ENCODE measurements around the gene ODR4.
A peak's percentile ranks its signal among the peaks of the same experiment; 100 is the strongest.
"Not testable (repeated sequence)": the region's sequence is repeated elsewhere in the genome, so short reads cannot be mapped to it uniquely, and the experiment has no call there.

ODR4 gene

GRCh38 chr1:186375152-186375928 lies at the start of gene ODR4, which contains the start of gene TPR:
TSS of gene ODR4 (plus strand) at chr1:186375838. CDS start at chr1:186379786, 3,948 bp downstream.
TSS of gene TPR (minus strand) at chr1:186375253. CDS start at chr1:186375028, 225 bp downstream.
- DNase-seq (ENCODE audit: low spot score), result peak; percentile 95

- no peak for DNase-seq (ENCODE audit: low spot score)
Observed at GRCh38 chr1:186326009-186326408, 49.6 kb upstream of the ODR4 start.

- DNase-seq (ENCODE audit: low spot score), result no peak
Observed at GRCh38 chr1:186327331-186327730, 48.3 kb upstream of the ODR4 start.

- no peak for DNase-seq (ENCODE audit: low spot score)
Observed at GRCh38 chr1:186330758-186331157, 44.9 kb upstream of the ODR4 start.

GRCh38 chr1:186337554-186337953 lies 38.1 kb upstream of the ODR4 start:
- DNase-seq (ENCODE audit: low spot score), result no peak

GRCh38 chr1:186340772-186341171 lies 34.9 kb upstream of the ODR4 start:
- no peak for DNase-seq (ENCODE audit: low spot score)

GRCh38 chr1:186347837-186348691 lies 27.6 kb upstream of the ODR4 start:
- DNase-seq (ENCODE audit: low spot score), result not testable (repeated sequence)

GRCh38 chr1:186374303-186375151 lies 1.1 kb upstream of the ODR4 start:
- DNase-seq (ENCODE audit: low spot score), result peak; percentile 42

GRCh38 chr1:186375929-186376319 lies 286 bp downstream of the ODR4 start:
- DNase-seq (ENCODE audit: low spot score), result no peak

- DNase-seq (ENCODE audit: low spot score), result no peak
Observed at GRCh38 chr1:186386725-186387383, 11.2 kb downstream of the ODR4 start.

GRCh38 chr1:186390925-186391324 lies 15.3 kb downstream of the ODR4 start:
- no peak for DNase-seq (ENCODE audit: low spot score)

- no peak for DNase-seq (ENCODE audit: low spot score)
Observed at GRCh38 chr1:186391841-186392240, 16.2 kb downstream of the ODR4 start.

GRCh38 chr1:186392711-186393110 lies 17.1 kb downstream of the ODR4 start:
- not testable (repeated sequence) for DNase-seq (ENCODE audit: low spot score)

- not testable (repeated sequence) for DNase-seq (ENCODE audit: low spot score)
Observed at GRCh38 chr1:186401446-186401845, 25.8 kb downstream of the ODR4 start.

GRCh38 chr1:186403632-186404031 lies 28.0 kb downstream of the ODR4 start:
- DNase-seq (ENCODE audit: low spot score), result no peak

GRCh38 chr1:186404454-186405051 lies 28.9 kb downstream of the ODR4 start:
- peak; percentile 69 for DNase-seq (ENCODE audit: low spot score)

- no peak for DNase-seq (ENCODE audit: low spot score)
Observed at GRCh38 chr1:186409091-186409490, 33.5 kb downstream of the ODR4 start.

- DNase-seq (ENCODE audit: low spot score), result no peak
Observed at GRCh38 chr1:186413319-186413718, 37.7 kb downstream of the ODR4 start.

GRCh38 chr1:186418503-186418902 lies 42.9 kb downstream of the ODR4 start:
- DNase-seq (ENCODE audit: low spot score), result no peak

GRCh38 chr1:186420311-186420710 lies 44.7 kb downstream of the ODR4 start:
- no peak for DNase-seq (ENCODE audit: low spot score)

GRCh38 chr1:186420923-186421322 lies 45.3 kb downstream of the ODR4 start:
- DNase-seq (ENCODE audit: low spot score), result no peak
